IPS DF 6.9 (cell line): ENCODE results near the gene VPS41.

Source experiments
- DNase-seq: peaks from one replicate; pipeline ENCODE4 v3.0.0-alpha.2; 2013; ENCODE audit warnings: low read depth, low spot score
- H3K27ac ChIP-seq: one replicate; pipeline ENCODE4 v1.5.1; 2013; ENCODE audit warnings: low read length, control low read depth
- H3K27me3 ChIP-seq: 2 replicates; pipeline ENCODE4 v1.6.1; 2013; ENCODE audit warnings: mild to moderate bottlenecking, low read length; ENCODE audit not compliant: control insufficient read depth, insufficient read depth
- H3K36me3 ChIP-seq: 2 replicates; pipeline ENCODE4 v1.6.1; 2013; ENCODE audit warnings: low read length; ENCODE audit not compliant: control insufficient read depth, insufficient read depth
- H3K4me1 ChIP-seq: 2 replicates; pipeline ENCODE4 v1.6.1; 2013; ENCODE audit warnings: low read length; ENCODE audit not compliant: control insufficient read depth, insufficient read depth
- H3K4me3 ChIP-seq: 2 replicates; pipeline ENCODE4 v1.5.1; 2013; ENCODE audit warnings: mild to moderate bottlenecking, low read length
- H3K9me3 ChIP-seq: 2 replicates; pipeline ENCODE4 v1.6.1; 2013; ENCODE audit warnings: low read length, inconsistent platforms; ENCODE audit not compliant: control insufficient read depth, insufficient read depth
- WGBS: extraction: QIAGEN DNeasy Blood & Tissue Kit; methylation state at CpG from one replicate; pipeline ENCODE4 v1.1.7; 2013; ENCODE audit warnings: mixed read lengths, missing lambda C conversion rate; ENCODE audit not compliant: insufficient read length, insufficient coverage; 5-methylcytosine and 5-hydroxymethylcytosine counted together

VPS41 gene

GRCh38 chr7:38938001-38938485 lies 29.1 kb upstream of the VPS41 start:
- DNase-seq: no peak
- 0 out of 2 replicates have a peak, but pooled peaks cover 1% of the 10 kb centered on the region for H3K4me1 ChIP-seq
- H3K27me3 ChIP-seq: no peaks in the 10 kb centered on the region
- no CpG with 5 or more reads among the region's 1 CpG for WGBS
- H3K4me3 ChIP-seq: no peak overlapping the region
- H3K36me3 ChIP-seq: no peaks in the 10 kb centered on the region
- no peaks in the 10 kb centered on the region for H3K9me3 ChIP-seq
- H3K27ac ChIP-seq: no peak overlapping the region

GRCh38 chr7:38936641-38937040 lies 27.6 kb upstream of the VPS41 start:
- WGBS: no CpG with 5 or more reads among the region's 1 CpG
- no peak overlapping the region for H3K4me3 ChIP-seq
- no peak overlapping the region for H3K27ac ChIP-seq
- 0 out of 2 replicates have a peak, but pooled peaks cover 1% of the 10 kb centered on the region for H3K4me1 ChIP-seq
- no peaks in the 10 kb centered on the region for H3K36me3 ChIP-seq
- H3K27me3 ChIP-seq: no peaks in the 10 kb centered on the region
- H3K9me3 ChIP-seq: no peaks in the 10 kb centered on the region
- no peak for DNase-seq

- H3K36me3 ChIP-seq: no peaks in the 10 kb centered on the region
- WGBS: no CpG with 5 or more reads among the region's 10 CpGs
- 0 out of 2 replicates have a peak, but pooled peaks cover 1% of the 10 kb centered on the region for H3K4me1 ChIP-seq
- DNase-seq: no peak
- H3K27ac ChIP-seq: no peak overlapping the region
- no peak overlapping the region for H3K4me3 ChIP-seq
- no peaks in the 10 kb centered on the region for H3K27me3 ChIP-seq
- no peaks in the 10 kb centered on the region for H3K9me3 ChIP-seq
Measured at GRCh38 chr7:38934536-38934935, 25.5 kb upstream of the VPS41 start.

GRCh38 chr7:38934051-38934450 lies 25.1 kb upstream of the VPS41 start:
- DNase-seq: no peak
- WGBS: no CpG with 5 or more reads among the region's 3 CpGs

GRCh38 chr7:38932509-38933168 lies 23.6 kb upstream of the VPS41 start:
- Histone ChIP-seq H3K27me3 (no peaks in the 10 kb centered on the region), H3K27ac (no peak overlapping the region), H3K9me3 (no peaks in the 10 kb centered on the region), H3K4me1 (0 out of 2 replicates have a peak, but pooled peaks cover 1% of the 10 kb centered on the region), H3K36me3 (no peaks in the 10 kb centered on the region), H3K4me3 (no peak overlapping the region)
- no peak for DNase-seq
- no CpG with 5 or more reads among the region's 6 CpGs for WGBS

More at GRCh38 chr7:38934051-38934450, 25.1 kb upstream of the VPS41 start:
- H3K27me3 ChIP-seq: no peaks in the 10 kb centered on the region
- no peak overlapping the region for H3K27ac ChIP-seq
- H3K4me3 ChIP-seq: no peak overlapping the region
- no peaks in the 10 kb centered on the region for H3K9me3 ChIP-seq
- no peaks in the 10 kb centered on the region for H3K36me3 ChIP-seq
- H3K4me1 ChIP-seq: 0 out of 2 replicates have a peak, but pooled peaks cover 1% of the 10 kb centered on the region

- WGBS: no CpG with 5 or more reads among the region's 7 CpGs
- DNase-seq: no peak
Measured at GRCh38 chr7:38929460-38930171, 20.6 kb upstream of the VPS41 start.

GRCh38 chr7:38928506-38928905 lies 19.5 kb upstream of the VPS41 start:
- no CpG with 5 or more reads among the region's 3 CpGs for WGBS
- Histone ChIP-seq H3K27ac (no peak overlapping the region), H3K9me3 (no peaks in the 10 kb centered on the region), H3K4me3 (no peak overlapping the region), H3K36me3 (no peaks in the 10 kb centered on the region), H3K27me3 (no peaks in the 10 kb centered on the region), H3K4me1 (no peaks in the 10 kb centered on the region)
- no peak for DNase-seq

More at GRCh38 chr7:38929460-38930171, 20.6 kb upstream of the VPS41 start:
- Histone ChIP-seq H3K4me1 (no peaks in the 10 kb centered on the region), H3K27me3 (no peaks in the 10 kb centered on the region), H3K36me3 (no peaks in the 10 kb centered on the region), H3K27ac (no peak overlapping the region), H3K9me3 (no peaks in the 10 kb centered on the region), H3K4me3 (no peak overlapping the region)

GRCh38 chr7:38927751-38928150 lies 18.8 kb upstream of the VPS41 start:
- Histone ChIP-seq H3K27me3 (no peaks in the 10 kb centered on the region), H3K36me3 (no peaks in the 10 kb centered on the region), H3K27ac (no peak overlapping the region), H3K9me3 (no peaks in the 10 kb centered on the region), H3K4me3 (no peak overlapping the region), H3K4me1 (no peaks in the 10 kb centered on the region)
- no CpG with 5 or more reads among the region's 5 CpGs for WGBS
- DNase-seq: no peak

- Histone ChIP-seq H3K27ac (no peak overlapping the region), H3K36me3 (no peaks in the 10 kb centered on the region), H3K4me1 (no peaks in the 10 kb centered on the region), H3K4me3 (no peak overlapping the region), H3K27me3 (no peaks in the 10 kb centered on the region), H3K9me3 (no peaks in the 10 kb centered on the region)
- WGBS: no CpG with 5 or more reads among the region's 3 CpGs
- DNase-seq: no peak
Measured at GRCh38 chr7:38920731-38921130, 11.7 kb upstream of the VPS41 start.

GRCh38 chr7:38916396-38916795 lies 7.4 kb upstream of the VPS41 start:
- H3K36me3 ChIP-seq: no peaks in the 10 kb centered on the region
- H3K9me3 ChIP-seq: no peaks in the 10 kb centered on the region
- no peaks in the 10 kb centered on the region for H3K4me1 ChIP-seq
- no peaks in the 10 kb centered on the region for H3K27me3 ChIP-seq
- no CpG with 5 or more reads among the region's 1 CpG for WGBS
- no peak overlapping the region for H3K27ac ChIP-seq
- no peak overlapping the region for H3K4me3 ChIP-seq
- no peak for DNase-seq
